Stimulated activated CD4-positive, alpha-beta T cell treated with anti-CD3 and anti-CD28 coated beads, Interleukin-12 subunit alpha, Interleukin-12 subunit beta, amount 100 ng/mL, for 4 hours (primary cell): ENCODE results near the gene SHOX.

ENCODE experiments used
- DNase-seq: peaks from one replicate; pipeline ENCODE4 v3.0.0-alpha.2; 2020

Gene SHOX

DNA sequence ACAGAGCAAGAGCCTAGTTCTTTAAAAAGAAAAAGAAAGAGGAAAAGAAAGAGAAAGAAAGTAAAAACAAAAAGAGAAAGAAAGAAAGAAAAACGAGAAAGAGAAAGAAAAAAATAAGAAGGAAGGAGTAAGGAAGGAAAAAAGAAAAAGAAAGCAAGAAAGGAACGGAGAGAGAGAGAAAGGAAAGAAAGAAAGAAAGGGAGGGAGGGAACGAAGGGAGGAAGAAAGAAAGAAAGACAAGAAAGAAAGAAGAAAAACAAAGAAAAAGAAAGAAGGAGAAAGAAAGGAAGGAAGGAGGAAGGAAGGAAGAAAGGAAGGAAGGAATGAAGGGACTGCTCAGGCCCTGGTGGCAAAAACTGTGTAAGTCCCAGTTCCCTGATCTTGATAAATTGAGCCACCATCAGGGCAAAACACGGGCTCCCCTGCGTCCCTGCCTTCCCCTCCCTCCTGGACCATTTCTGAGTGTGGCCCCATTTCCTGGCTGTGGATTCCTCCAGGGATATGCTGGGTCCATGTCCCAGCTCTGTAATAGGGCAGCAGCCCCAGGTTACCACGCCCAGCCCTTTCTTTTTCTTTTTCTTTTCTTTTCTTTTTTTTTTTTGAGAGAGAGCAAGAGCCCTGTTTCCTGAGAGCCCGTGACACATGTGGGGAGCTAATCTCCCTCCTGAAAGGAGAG lies 44.8 kb downstream of the SHOX start:
- DNase-seq = no peak

DNA sequence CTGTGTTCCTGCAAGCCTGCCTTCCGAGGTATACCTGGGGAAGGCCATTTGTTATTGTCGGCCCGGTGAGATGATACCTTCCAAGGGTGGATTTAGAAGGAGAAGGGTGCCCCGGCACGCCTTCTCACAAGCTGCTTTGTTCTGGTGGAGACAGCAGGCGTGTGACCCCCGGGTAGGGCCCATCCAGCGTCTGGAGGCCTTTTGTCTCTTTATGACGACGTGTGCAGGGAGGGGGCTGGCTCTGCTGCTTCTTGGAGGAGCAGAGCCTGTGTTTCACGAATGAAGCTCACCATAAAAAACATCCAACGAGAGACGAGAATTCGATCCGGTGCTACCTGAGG lies 45.3 kb downstream of the SHOX start:
- no peak for DNase-seq

DNA sequence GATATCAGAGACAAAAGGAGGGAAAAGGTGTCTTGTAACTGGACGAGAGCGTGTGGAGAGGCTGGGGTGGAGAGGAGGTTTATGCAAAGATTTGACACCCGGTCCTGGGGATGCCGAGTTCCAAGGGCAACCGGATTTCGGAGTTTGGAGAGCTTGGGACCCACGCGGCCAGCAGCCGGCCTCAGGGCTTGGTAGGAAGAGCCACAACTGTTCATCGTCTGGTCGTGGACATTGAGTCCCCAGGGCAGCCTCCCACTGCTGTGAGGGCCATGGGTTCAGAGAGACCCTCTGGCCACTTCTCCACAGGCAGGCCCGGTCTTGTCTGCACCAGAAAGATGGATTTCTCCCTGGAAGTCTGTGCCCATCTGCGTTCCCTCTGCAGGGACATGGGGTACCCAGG lies 46.8 kb downstream of the SHOX start:
- no peak for DNase-seq

DNA sequence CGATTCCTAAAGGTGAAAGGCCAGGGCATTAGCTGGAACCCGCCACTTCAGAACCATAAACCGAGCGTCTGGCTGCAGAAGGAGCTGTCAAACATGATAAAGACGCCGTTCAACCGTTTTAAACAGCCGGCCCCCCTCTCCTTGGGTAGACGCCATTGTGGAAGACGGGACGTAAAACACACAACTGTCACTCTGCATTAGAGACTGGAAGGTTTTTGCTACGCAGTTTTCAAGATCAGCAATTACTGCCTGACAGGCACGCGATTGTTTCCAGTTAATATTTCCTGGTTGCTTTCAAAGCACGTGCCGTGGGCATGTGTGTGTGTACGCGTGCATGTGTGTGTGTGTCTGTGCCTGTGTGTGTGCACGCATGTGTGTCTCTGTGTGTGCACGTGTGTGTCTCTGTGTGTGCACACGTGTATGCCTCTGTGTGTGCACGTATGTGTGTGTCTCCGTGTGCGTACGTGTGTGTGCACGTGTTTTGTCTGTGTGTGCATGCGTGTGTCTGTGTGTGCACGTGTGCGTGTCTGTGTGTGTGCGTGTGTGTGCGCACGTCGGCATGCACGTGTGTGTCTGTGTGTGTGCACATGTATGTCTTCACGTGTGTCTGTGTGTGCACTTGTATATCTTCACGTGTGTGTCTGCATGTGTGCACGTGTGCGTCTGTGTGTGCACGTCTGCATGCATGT lies 48.8 kb downstream of the SHOX start:
- no peak for DNase-seq

GRCh38 chrX:680062-680461 lies 49.5 kb downstream of the SHOX start:
- no peak for DNase-seq

- no peak for DNase-seq
Measured at GRCh38 chrX:681989-682388, 51.4 kb downstream of the SHOX start.

GRCh38 chrX:682892-683291 lies 52.3 kb downstream of the SHOX start:
- no peak for DNase-seq

- DNase-seq = no peak
Measured at GRCh38 chrX:683576-683975, 53.0 kb downstream of the SHOX start.

DNA sequence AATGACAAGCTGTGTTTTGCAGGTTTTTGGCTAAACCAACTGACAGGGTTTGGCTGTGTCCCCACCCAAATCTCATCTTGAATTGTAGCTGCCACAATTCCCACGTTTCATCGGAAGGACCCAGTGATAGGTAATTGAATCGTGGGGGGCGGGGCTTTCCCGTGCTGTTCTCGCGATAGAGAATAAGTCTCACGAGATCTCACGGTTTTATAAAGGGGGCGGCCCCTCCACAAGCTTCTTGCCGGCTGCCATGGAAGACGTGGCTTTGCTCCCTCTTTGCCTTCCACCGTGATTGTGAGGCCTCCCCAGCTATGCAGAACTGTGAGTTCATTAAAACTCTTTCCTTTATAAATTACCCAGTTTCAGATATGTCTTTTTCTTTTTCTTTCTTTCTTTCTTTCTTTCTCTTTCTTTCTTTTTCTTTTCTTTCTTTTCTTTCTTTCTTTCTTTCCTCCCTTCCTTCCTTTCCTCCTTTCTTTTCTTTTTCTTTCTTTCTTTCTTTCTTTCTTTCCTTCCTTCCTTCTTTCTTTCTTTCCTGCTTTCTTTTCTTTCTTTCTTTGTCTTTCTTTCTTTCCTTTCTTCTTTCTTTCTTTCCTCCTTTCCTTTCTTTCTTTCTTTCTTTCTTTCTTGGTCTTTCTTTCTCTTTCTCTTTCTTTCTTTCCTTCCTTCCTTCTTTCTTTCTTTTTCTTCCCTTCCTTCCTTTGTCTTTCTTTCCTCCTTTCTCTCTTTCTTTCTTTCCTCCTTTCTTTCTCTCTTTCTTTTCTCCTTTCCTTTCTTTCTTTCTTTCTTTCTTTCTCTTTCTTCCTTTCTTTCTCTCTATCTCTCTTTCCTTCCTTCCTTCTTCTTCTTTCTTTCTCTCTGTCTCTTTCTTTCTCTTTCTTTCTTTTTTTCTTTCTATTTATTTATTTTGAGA lies 54.8 kb downstream of the SHOX start:
- DNase-seq = no peak

DNA sequence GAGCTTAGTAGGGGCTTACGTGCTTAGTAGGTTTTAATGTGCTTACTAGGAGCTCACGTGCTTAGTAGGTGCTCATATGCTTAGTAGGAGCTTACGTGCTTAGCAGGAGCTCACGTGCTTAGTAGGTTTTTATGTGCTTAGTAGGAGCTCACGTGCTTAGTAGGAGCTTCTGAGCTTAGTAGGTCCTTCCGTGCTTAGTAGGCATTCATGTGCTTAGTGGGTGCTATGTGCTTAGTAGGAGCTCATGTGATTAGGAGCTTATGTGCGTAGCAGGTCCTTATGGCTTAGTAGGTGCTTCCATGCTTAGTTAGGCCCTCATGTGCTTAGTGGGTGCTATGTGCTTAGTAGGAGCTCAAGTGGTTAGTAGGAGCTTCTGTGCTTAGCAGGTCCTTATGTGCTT lies 59.4 kb downstream of the SHOX start:
- no peak for DNase-seq

DNA sequence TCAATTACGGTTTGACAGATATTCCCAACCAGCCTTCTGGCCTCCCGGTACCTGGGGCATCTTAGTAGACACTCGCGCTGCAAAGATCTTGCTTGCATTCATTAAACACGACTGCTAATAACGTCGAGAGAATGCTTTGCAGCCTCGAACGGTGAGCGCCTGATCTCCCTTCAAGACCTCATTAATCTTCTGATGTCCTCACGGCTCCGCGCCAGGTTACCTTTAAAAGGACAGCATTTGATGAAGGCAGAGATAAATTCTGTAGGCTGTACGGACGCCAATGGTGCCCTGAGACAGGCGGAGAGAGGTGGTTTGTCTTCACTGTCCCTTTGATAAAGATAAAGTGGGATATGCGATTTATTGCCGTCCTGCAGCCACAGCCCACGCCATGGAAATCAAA lies 64.2 kb downstream of the SHOX start:
- no peak for DNase-seq

DNA sequence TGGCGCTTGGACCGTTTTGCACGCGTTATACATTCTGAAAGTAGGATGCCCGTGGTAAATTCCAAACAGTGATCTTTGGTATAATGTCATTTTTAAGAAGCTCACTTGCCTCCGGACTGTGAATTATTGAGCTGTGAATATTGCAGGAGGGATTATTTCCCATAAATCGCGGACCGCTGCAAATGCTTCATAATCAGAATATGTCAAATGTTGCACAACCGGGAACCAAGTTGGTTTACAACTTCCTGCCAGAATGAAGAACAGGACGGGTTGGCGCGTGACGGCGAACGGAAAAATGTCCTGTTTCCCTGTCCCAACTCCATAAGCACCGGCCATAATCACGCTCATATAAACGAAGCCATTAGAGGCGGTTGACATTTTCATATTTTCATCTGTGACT lies 67.6 kb downstream of the SHOX start:
- no peak for DNase-seq

DNA sequence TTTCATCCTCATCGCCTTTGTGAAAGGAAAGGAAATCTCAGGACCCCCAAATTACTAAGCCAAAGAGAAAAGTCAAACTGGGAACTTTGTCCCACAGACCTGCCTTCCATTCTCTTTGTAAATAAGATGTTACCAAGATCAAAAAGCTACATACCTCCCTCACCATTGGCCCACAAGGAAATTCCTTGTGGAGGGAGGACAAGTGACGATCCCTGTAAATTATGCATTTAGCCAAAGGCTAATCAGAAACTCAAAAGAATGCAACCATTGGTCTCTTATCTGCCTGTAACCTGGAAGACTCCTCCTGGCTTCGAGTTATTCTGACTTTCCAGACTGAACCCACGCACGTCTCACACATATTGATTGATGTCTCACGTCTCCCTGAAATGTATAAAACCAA lies 70.3 kb downstream of the SHOX start:
- no peak for DNase-seq

DNA sequence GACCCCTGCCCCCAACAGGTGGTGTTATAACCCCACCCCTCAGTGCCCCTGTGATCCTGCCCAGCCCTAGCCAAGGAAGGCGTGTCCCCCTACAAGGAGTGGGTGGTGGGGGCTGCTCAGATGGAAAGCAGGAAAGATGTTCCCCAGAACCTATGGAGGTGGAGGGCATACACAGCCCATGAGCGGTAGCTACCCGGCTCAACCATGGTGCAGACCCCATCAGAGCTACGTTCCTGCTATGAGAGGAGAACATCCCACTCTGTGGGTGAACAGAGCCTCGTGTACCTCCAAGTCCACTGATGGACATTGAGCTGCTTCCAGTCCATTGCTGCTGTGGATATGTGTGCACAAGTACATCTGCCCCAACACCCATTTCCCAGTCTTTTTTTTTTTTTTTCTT lies 71.1 kb downstream of the SHOX start:
- DNase-seq = no peak

DNA sequence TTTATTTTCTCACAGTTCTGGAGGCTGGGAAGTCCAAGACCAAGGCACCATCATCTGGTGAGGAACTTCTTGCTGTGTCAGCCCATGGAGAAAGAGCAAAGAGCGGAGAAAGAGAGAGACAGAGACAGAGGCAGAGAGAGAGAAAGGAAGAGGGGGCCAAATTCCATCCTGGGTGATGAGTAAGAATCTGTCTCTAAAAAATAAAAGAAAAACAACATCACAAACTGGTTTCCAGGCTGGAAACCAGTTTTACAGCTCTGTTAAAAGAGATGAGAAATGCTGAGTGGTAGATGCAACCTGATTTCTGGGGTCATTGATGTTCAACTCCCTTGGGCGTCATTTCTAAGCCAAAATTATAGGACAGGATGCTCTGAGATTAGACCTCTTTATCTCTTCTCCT lies 72.9 kb downstream of the SHOX start:
- DNase-seq = no peak

DNA sequence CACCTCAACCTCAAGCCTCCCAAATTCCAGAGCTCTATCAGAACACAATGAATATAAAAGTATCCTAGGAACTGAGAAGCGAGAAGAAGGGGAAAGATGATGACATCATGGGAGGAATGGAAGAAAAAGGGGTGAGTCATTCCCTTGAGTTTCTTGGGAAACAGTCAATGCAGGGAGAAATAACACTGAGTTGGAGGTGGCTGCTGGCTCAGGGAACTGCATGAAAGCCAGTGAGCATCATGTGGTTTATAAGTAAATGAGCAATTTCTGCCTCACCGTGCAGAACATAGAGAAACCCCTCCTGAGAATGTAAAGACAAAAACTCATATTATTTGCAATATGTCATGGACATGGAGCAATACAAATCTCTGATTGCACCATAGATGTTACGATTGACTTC lies 73.3 kb downstream of the SHOX start:
- no peak for DNase-seq
